Epidermal melanocyte (primary cell): ENCODE results near the gene SIL1.
"Not testable (repeated sequence)": the region's sequence is repeated elsewhere in the genome, so short reads cannot be mapped to it uniquely, and the experiment has no call there.

ENCODE experiments used
- DNase-seq: peaks from one replicate; pipeline ENCODE4 v3.0.0; 2011; ENCODE audit warnings: low spot score; ENCODE audit not compliant: insufficient read length

SIL1 gene

DNA sequence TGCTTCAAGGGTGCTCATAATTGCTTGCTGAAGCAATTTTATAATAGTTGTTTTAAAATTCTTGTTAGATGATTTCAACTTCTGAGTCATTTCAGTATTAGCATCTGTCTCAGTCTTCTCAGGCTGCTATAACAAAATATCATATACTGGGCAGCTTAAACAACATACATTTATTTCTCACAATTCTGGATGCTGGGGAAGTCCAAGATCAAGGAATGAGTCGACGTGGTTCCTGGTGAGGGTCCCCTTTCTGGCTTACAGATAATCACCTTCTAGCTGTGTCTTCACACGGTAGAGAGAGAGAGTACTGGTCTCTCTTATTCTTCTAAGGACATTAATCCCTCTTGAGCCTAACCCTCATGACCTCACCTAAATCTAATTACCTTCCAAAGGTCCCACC lies 160.4 kb downstream of the SIL1 start:
- DNase-seq = no peak

DNA sequence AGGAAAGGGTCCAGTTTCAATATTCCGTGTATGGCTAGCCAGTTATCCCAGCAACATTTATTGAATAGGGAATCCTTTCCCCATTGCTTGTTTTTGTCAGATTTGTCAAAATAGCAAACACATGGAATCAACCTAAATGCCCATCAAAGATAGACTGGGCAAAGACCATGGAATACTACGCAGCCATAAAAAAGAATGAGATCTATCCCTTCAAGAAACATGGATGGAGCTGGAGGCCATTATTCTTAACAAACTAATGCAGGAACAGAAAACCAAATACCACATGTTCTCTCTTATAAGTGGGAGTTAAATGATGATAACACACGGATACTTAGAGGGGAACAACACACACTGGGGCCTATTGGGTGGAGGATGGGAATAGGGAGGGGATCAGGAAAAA lies 161.8 kb downstream of the SIL1 start:
- DNase-seq = not testable (repeated sequence)

DNA sequence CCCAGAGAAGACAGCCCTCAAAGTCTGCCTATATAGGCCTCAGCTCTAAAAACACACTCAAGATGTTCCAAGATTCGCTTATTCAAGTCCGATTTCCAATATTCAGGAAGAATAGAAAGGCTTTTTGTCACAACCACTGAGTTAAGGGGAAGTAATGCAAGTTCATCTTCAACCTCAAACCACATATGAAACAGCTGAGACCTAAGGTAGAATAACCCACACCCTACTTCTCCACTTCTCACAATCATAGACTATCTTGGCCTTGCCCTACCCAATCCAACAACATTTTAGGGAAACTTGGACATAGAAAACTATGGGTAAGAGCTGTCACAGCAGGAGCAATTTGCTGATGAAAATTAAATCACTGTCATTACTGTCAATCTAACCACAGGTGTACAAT lies 171.0 kb downstream of the SIL1 start:
- no peak for DNase-seq

DNA sequence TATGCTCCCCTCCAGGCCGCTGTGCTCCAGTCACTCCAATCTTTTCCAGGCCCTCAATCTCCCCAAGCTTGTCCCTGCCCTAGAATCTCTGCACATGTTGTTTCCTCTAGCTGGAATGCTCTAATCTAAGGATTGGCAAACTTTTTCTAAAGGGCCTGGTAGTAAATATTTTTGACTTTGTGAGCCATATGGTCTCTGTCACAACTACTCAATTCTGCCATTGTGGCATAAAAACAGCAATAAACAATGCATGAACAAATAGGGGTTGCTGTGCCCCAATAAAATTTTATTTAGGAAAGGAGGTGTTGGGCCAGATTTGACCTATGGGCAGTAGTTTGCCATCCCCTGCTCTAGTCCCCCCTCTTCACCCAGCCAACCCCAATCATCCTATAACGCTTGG lies 172.5 kb downstream of the SIL1 start:
- no peak for DNase-seq

DNA sequence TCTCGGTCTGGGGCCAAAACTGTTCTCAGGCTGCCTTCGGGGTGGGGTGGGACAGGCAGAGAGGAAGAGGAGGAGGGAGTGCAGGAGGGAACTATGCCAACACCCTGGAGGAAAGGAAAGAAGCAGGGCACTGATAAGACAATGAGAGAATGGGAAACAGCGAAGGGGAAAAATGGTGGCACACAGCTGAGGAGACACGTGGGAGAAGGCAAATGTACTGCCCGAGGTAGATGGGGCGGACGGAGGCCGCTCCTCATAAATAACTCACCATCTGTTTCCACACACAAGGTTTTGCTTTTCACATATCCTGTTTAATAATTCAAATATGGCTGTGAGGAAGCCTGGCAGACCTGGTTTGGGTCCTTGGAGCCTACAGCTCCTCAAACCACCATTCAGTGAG lies 174.9 kb downstream of the SIL1 start:
- DNase-seq = no peak

DNA sequence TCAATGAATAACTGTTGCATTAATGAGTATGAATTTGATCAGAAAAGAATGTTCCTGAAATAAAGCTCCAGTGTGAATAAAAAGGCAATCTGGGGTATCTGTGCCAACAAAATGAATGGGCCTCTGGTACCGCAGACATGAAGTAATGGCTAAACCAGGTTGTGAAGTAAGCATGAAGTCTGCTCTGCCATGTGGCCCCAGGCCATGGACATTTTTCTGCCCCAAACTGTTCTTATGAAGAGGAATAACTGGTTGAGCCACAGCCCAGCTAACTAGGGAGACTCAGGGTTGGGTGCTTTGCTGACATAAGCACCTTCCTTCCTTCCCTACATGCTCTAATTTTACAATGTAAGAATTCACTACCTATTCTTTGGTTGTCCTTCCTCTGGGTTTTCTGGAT lies 175.6 kb downstream of the SIL1 start:
- DNase-seq = no peak

DNA sequence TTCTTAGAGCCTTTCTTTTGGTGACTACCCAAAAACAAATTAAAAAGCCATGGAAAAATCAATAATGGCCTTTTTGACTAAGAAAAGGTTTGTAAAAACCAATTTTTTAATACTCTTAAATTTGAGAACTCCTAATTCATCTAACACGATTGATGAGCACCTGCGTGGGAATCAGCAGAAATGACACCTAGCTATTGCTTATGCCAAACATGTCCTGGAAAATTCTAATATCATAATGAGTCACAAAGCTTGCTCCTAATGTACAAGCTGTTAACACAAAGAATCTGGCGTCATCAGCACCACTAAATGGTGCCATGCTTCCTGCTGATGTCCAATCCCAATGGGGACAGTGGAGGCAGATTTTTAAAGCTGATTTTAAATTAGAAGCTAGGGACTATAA lies 176.8 kb downstream of the SIL1 start:
- no peak for DNase-seq

DNA sequence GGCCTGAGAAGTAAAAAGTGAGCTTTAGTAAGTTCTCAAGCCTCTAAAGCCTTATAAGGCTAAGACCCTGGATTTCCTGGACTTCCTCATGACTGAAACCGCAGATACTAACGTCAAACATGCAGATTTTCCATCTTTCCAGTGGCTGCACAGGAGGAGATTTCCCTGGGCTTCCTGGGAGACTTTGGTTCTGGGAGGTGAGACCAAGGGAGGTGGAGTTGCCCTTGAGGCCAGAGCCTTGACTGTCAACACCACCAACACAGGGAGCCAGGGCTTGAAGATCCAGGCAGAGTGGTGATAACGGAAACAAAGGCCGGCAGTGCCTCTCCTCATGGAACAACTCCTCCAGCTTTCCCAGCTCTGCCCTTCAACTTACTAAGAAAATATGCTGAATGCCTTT lies 178.3 kb downstream of the SIL1 start:
- no peak for DNase-seq

DNA sequence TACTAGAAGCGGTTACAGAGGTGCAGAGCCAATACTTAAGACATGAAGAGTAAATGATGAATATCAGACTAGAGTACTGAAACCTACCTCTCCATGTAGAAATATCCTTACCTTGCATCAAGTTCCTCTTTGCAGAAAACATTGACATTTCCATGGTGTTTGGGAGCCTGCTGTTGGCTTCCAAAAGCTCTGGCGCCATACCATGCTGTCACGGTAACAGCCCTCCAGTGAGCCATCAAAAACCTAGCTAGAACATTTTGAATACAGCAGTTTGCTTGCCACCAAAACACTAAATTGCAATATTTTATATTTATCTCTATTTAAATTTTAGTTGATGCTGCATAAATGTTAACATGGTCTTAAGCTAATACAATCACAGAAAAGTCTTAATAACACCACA lies 179.0 kb downstream of the SIL1 start:
- no peak for DNase-seq

DNA sequence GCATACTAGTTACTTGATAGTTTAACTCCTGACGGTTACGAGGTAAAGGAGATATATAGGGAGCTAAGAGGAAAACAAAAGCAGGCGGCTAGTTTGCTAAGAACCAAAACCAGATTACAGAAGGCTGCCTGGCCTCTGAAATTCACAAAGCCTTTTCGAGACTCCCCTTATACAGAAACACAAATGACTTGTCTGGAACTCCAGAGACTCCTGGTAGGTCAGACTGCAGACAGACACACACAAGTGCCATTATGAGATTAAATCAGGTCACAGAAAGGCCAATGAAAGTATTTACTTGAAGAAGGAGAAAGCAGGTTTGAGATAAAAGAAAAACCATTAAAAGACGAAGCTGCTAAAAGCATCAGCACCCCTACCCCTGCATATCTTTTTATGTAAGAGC lies 180.5 kb downstream of the SIL1 start:
- DNase-seq = no peak

DNA sequence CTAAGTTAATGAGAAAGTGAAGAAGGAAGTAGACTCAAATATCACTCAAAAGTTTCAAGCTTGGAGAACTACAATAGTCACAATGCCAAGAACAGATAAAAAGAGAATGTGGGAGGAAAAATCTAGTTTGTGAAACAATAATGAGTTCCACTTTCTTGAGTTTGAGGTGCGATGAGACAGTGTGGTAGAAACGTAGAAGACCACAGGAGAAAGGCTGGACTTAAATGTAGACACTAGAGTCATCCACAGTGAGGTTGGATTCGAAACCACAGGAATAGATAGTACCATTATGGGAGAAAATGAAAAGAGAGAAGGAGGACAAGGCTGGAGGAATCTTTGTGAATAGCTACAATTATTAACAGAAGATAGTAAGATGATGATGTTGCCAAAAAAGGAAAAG lies 182.0 kb downstream of the SIL1 start:
- DNase-seq = no peak

DNA sequence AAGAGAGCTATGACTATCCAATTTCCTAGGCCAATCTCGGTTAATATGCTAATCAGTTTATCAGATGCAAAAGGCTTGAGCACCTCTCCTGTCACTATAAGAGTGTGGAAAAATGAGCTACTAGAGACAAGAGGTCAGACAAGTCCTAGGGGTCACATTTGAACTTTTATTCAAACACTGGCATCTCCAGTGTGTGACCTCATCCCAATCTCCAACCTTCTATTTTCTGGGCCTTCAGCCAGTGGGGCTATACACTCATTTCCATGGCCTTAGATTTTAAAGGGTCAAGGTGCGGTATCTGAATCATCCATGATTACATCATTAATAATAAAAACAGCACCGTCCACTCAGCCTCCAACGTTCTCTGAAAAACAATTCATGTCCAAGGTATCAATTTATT lies 183.4 kb downstream of the SIL1 start:
- DNase-seq = no peak

DNA sequence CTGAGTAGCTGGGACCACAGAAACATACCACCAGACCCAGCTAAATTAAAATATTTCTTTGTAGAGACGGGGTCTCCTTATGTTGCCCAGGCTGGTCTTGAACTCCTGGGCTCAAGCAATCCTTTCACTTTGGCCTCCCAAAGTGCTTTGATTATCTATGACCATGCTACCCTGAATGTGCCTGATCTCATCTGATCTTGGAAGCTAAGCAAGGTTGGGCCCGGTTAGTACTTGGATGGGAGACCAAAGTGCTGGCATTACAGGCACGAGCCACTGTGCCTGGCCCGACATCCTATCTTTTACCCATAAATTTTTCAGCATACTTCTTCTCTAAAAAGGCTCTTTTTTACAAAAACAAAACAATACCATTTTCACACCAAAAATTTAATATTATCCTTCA lies 186.0 kb downstream of the SIL1 start:
- no peak for DNase-seq

DNA sequence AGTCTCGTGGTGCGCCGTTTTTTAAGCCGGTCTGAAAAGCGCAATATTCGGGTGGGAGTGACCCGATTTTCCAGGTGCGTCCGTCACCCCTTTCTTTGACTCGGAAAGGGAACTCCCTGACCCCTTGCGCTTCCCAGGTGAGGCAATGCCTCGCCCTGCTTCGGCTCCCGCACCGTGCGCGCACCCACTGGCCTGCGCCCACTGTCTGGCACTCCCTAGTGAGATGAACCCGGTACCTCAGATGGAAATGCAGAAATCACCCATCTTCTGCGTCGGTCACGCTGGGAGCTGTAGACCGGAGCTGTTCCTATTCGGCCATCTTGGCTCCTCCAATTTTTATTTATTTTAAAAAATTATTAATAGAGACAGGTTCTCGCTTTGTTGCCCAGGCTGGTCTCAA lies 187.0 kb downstream of the SIL1 start:
- DNase-seq = not testable (repeated sequence)

DNA sequence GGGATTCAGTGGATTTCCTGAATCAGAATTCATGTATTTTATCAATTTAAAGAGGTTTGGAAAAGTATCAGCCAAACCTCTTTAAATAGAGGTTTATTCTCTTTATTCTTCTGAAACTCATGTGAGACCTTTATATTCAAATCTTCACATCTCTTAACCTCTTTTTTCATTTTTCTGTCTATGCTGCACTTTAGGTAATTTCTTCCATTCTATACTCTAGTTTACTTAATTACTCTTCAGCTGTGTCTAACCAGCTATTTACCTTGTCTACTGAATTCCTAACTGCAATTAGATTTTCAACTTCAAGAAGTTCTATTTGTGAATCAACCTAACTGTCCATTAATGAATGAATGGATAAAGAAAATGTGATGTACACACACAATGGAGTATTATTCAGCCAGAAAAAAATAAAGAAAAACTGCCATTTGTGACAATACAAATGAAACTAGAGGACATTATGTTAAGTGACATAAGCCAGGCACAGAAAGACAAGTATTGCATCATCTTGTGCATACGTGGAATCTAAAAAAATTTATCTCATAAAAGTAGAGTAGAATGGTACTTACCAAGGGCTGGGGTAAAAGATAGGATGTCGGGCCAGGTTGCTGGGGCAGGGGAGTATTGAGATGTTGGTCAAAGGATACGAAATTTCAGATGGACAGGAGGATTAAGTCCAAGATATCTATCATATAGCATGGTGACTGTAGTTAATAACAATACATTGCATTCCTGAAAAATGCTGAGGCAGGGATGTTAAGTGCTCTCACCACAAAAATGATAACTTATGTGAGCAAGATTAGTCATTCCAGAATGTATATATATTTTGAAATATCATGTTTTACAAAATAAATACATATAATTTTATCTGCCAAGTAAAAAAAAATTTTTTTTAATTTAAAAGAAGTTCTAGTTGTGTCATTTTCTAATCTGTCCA lies 193.5 kb downstream of the SIL1 start:
- no peak for DNase-seq

DNA sequence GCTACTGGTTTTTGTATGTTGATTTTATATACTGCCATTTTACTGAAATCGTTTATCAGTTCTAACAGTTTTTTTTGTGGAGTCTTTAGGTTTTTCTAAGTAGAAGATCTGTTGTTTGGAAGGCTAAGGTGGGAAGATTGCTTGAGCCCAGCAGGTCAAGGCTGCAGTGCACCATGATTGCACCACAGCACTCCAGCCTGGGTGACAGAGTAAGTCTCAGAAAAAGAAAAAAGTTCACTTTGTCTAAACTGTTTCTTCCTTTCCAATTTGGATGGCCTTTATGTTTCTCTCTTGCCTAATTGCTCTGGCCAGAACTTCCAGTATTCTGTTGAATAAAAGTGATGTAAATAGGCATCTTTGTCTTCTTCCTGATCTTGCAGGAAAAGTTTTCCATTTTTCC lies 198.5 kb downstream of the SIL1 start:
- no peak for DNase-seq

DNA sequence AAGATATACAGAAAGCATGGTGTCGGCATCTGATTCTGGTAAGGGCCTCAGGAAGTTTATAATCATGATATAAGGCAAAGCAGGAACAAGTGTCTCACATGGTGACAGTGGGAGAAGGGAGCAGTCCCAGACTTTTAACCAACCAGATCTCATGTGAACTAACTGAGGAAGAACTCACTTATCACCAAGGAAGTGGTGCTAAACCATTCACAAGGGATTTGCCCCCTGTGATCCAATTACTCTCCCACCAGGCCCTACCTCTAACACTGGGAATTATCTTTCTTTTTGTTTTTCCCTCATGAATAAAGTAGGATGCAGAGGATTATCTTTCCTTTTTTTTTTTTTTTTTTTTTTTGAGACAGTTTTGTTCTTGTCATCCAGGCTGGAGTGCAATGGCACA lies 199.6 kb downstream of the SIL1 start:
- no peak for DNase-seq

DNA sequence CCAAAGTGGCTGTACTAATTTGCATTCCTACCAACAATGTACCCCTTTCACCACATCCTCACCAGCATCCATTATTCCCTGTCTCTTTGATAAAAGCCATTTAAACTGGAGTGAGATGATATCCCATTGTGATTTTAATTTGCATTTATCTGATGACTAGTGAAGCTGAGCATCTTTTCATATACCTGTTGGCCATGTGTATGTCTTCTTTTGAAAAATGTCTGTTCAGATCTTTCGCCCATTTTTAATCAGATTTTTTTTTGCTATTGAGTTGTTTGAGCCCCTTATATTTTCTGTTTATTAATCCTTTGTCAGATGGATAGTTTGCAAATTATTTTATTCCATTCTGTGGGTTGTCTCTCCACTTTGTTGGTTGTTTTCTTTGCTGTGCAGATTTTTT lies 202.0 kb downstream of the SIL1 start:
- no peak for DNase-seq

DNA sequence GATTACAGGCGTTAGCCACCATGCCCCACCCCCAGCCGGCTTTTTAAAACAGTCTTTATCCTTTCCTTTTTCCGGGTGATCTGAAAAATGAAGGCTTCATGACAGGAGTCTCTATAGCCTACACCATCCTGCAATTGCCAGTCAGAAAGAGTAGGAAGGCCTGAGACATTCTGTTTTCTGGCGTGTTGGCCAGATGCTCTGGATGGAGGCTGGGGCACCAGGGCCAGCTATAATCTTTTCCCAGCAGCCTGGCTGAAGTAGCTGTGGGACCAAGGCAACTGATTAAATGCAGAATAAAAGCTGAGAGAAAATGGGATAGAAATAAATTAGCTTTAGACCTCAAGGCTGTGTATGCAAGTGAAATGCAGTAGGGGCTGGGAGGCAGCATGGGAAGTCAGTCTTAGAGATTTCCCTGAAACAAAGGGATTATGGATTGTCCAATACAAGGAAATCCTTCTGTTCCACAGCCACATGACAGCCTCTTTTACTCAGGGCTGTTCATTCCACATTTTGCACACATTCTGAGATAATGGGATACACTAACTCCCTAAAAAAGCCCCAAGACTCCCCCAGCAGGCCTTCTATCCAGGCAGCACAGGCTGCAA lies 207.1 kb downstream of the SIL1 start:
- DNase-seq = peak; percentile 38

DNA sequence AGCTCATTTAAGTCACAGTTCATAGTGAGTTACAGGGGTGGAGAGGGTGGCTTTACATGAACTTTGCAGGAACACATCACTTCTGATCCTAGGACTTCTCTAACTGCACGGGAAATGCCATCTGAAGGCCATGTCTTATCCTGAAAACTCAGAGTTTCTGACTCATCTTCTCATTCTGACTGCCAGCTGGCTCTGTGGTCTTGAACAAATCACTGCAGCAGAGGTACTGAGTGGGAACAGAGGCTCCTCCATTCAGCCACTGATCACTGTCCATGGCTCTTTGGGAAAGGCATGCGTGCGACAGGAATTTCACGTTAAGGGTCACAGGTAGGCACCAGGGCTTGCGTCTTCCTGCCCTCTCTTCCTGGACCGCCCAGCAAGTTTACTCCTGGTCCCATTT lies 208.4 kb downstream of the SIL1 start:
- no peak for DNase-seq

DNA sequence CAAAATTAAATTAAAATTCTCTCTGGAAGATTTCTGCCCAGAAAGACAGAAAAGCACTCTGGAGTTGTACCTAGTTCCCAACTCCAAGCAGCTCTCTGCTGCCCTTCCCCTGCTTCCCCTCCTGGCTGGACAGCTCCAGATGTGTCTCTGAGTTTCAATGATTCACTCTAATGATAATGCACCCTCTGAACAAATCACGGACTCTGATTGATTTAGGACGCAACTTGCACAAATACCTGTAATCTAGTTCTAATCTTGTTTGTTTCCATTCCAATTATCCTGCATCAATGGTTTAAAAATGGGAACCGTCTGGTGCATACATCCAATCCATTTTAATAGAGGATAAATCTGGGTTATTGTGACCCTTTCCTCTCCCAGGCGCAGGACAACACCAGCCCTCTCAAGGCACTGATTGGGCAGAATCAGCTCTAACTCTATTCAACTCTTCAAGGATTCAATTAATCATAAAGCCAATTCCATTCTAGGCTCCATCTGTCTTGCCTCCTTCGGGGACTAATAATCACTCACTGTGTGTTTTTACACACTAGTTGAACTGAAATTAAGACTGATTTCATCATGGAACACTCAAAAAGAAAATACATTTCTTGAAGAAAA lies 211.9 kb downstream of the SIL1 start:
- no peak for DNase-seq

DNA sequence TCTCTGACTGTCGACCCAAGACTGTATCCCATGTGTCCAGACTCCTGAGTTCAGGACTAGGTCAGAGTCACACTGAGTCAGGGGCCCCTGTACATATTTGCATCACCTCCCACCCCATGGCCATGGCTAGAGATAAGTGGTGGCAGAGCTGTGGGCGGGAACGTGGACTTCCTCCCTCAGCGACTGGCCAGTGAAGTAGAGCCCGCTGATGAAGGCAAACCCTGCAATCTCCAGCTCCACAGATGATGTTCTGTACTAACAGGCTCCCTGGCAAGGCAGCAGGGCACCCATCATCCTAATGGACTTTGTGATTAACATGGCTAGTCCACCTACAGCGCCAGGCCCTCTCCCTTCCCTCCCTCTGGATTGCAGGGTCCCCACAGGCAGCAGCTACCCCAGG lies 212.5 kb downstream of the SIL1 start:
- DNase-seq = no peak

DNA sequence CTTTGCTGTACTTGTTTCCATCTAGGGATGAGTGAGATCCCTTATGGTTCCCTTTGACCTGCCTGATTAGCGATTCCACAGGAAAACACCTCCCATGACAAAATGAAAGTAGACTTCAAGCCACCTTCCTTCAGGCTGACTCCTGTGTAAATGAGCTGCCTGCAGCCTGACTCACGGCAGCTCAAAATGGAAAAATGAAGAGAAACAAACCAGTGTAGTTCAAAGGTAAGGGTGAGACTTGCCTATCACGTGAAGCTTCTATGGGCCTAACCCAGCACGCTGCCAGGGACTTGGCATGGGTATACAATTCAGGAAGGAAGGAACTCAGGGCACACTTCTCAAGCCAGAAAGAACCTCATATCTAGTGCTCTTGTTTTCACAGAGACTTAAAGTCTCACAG lies 212.9 kb downstream of the SIL1 start:
- no peak for DNase-seq
